ENCODE results near the gene SLC25A41. TPM values are rescaled to one million over a fixed set of nuclear protein-coding genes. Genes with fewer than 3 reads are reported as not detected.

SLC25A41 gene
- total and polyA plus RNA-seq, 9 of the 15 experiments (the other 6 are each of a cell fraction or from before 2014, with no cell fraction given): 0.08 to 4.2 (median 1.6) TPM

GRCh38 chr19:6475321-6476108 is 42.0 kb upstream of the SLC25A41 start:
- no peak overlapping the region for H3K4me3 ChIP-seq

More at GRCh38 chr19:6475321-6476108, 42.0 kb upstream of the SLC25A41 start:
- Histone ChIP-seq H3K27me3 (ENCODE audit: control insufficient read depth in 2 of 2, insufficient read depth in 2 of 2, low read length in 2 of 2) (no peaks in the 10 kb centered on the region), H3K36me3 (ENCODE audit: control insufficient read depth, insufficient read depth, low read length) (no peaks in the 10 kb centered on the region), H3K79me2 (ENCODE audit: control insufficient read depth, insufficient read depth, low read length) (no peaks in the 10 kb centered on the region), H3K9me3 (replicated peaks; ENCODE audit: control insufficient read depth, insufficient read depth, low read depth, low read length) (0 out of 2 replicates have a peak, but pooled peaks cover 2% of the 10 kb centered on the region), H3K27ac (ENCODE audit: extremely low read depth, low read depth, low read length) (no peak overlapping the region), H2AFZ (ENCODE audit: low read depth, low read length) (no peak overlapping the region), H4K20me1 (replicated peaks; ENCODE audit: control insufficient read depth, insufficient read depth, low read length) (no peaks in the 10 kb centered on the region), H3K9ac (ENCODE audit: insufficient read depth in 1 of 2, low read depth in 2 of 2, low read length in 2 of 2) (no peak overlapping the region), H3K4me1 (replicated peaks in 1 of 2; ENCODE audit: control insufficient read depth in 2 of 2, insufficient read depth in 2 of 2, low read length in 2 of 2) (peaks cover 6 to 24% of the 10 kb centered on the region in 2 experiments; a peak in 4 of 5 replicates), H3K9me1 (ENCODE audit: control insufficient read depth, insufficient read depth, low read length) (no peaks in the 10 kb centered on the region), H3K4me2 (ENCODE audit: insufficient read depth, low read length) (peak overlapping the region; percentile 63; the same call in 1 of the 2 replicates)
- in situ Hi-C loops (cut with MboI): no loop called here
- no peak for DNase-seq (ENCODE audit: extremely low read depth in 1 of 4, low spot score in 3 of 4)
- TF ChIP-seq ZNF436 (CRISPR knock-in tag; IDR thresholded peaks at IDR 0.05) (no peak), ZNF785 (CRISPR knock-in tag; IDR thresholded peaks at IDR 0.05) (no peak), SAP30 (IDR thresholded peaks at IDR 0.05; ENCODE audit: borderline replicate concordance, insufficient read depth, low read depth, low read length, poor library complexity, severe bottlenecking) (no peak), ZNF668 (CRISPR knock-in tag; IDR thresholded peaks at IDR 0.05) (no peak), FOXA1 (IDR thresholded peaks at IDR 0.05; ENCODE audit: borderline replicate concordance) (no peak), TAL1 (IDR thresholded peaks at IDR 0.05) (no peak)
- TF ChIP-seq, protein P1, sequence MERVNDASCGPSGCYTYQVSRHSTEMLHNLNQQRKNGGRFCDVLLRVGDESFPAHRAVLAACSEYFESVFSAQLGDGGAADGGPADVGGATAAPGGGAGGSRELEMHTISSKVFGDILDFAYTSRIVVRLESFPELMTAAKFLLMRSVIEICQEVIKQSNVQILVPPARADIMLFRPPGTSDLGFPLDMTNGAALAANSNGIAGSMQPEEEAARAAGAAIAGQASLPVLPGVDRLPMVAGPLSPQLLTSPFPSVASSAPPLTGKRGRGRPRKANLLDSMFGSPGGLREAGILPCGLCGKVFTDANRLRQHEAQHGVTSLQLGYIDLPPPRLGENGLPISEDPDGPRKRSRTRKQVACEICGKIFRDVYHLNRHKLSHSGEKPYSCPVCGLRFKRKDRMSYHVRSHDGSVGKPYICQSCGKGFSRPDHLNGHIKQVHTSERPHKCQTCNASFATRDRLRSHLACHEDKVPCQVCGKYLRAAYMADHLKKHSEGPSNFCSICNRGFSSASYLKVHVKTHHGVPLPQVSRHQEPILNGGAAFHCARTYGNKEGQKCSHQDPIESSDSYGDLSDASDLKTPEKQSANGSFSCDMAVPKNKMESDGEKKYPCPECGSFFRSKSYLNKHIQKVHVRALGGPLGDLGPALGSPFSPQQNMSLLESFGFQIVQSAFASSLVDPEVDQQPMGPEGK (CRISPR knock-in tag; IDR thresholded peaks at IDR 0.05; ENCODE audit: borderline replicate concordance): no peak
- intact Hi-C loops (cut with micrococcal nuclease): no loop called here
- FAIRE-seq: no peak
- 75% methylated on average over 44 of the region's 52 CpGs for WGBS (ENCODE audit: insufficient coverage, low coverage, missing lambda C conversion rate)
- CTCF ChIA-PET (ENCODE audit: low intra/inter-chr PET ratio): no interaction called here
- ATAC-seq: no peak
- BruUV-seq (replicated peaks): no TSS peak
- POLR2A ChIA-PET: interaction anchor here (0.6 to 1.0 kb wide), 4 partner anchors 10 to 57 kb away, joined by 3 to 6 read pairs (median 4); partner anchors contain the start of gene TNFSF9
